Cerebellar cortex (tissue), 1 donor: ENCODE results near the gene OBP2B.
"Not testable (repeated sequence)": the region's sequence is repeated elsewhere in the genome, so short reads cannot be mapped to it uniquely, and the experiment has no call there.

Experiments
- DNase-seq: peaks from one replicate; pipeline ENCODE4 v3.0.0-alpha.2; 2015; ENCODE audit warnings: low spot score

Gene OBP2B, protein sequence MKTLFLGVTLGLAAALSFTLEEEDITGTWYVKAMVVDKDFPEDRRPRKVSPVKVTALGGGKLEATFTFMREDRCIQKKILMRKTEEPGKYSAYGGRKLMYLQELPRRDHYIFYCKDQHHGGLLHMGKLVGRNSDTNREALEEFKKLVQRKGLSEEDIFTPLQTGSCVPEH

GRCh38 chr9:133208880-133209300 lies at the start of gene OBP2B:
Gene OBP2B (minus strand): TSS chr9:133209250. CDS start chr9:133209199, 51 bp downstream.
- not testable (repeated sequence) for DNase-seq

DNA sequence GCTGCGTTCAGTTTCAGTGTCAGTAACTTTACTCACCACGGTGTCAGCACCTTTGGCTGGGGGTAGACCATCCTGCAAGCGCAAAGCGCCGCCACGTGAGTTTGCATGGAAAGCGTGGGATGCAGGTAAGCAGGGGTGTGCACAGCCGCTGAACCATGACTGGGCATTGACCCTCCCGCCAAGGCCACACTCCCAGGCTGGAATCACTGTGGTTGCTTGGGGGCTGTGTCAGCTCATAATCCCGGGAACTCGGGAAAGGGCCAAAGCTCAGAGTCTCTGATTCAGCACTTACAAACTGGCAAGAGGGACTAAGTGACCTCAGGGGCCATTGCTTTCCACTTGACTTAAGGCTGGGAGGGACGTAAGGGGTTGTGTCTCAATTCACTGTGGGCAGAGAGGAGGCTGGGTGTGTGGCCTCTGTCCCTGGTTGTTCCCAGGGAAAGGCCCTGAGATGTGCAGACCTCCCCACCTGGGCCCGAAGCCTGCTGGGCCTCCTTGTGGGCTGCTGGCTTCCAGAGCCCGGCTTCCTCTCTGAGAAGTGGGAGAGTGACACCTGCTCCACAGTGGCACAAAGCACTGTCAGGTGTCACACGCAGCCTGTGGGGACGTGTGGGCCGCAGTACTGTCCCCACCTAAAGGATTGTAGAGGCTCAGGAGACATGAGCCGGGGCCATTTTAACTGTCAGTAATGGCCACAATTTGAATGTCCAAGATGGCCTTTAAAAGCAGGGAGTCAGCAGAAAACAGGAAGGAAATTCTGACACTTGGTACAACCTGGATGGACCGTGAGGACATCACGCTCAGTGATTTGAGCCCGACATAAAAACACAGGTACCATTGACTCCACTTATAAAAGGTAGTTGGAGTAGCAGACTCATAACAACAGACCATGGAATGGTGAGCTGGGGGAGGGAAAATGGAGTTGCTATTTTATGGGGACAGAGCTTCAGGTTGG lies 49.3 kb upstream of the OBP2B start:
- no peak for DNase-seq

DNA sequence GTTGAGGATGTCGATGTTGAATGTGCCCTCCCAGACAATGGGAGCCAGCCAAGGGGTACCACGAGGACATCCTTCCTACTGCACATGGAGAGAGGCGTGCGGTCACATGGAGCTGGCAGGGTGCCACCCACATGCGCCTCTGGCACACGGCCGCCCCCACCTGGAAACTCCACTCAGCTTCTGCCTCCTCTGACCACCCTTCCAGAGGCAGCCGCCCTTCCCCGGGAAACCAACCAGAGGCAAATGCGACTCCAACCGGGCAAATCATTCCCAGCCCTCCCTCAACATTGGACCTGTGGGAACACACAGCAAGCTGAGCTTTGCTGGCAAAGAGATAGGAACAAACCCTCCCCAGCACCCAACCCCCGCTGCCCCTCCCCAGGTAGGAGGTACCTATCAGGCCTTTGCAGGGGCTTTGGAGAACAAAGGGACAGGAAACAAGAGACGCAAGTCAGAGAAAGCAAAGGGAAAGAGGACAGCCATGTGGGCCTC lies 48.5 kb upstream of the OBP2B start:
- DNase-seq = no peak

- no peak for DNase-seq
Measured at GRCh38 chr9:133256686-133257091, 47.6 kb upstream of the OBP2B start.

DNA sequence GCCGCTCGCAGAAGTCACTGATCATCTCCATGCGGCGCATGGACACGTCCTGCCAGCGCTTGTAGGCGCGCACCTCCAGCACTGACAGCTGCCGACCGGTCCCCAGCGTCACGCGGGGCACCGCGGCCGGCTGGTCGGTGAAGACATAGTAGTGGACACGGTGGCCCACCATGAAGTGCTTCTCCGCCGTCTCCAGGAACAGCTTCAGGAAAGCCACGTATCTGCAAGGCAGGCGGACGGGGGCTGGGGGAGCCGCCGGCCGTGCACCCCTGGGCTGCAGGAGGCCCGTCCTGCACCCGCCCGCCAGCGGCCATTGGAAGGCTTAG lies 47.0 kb upstream of the OBP2B start:
- no peak for DNase-seq

DNA sequence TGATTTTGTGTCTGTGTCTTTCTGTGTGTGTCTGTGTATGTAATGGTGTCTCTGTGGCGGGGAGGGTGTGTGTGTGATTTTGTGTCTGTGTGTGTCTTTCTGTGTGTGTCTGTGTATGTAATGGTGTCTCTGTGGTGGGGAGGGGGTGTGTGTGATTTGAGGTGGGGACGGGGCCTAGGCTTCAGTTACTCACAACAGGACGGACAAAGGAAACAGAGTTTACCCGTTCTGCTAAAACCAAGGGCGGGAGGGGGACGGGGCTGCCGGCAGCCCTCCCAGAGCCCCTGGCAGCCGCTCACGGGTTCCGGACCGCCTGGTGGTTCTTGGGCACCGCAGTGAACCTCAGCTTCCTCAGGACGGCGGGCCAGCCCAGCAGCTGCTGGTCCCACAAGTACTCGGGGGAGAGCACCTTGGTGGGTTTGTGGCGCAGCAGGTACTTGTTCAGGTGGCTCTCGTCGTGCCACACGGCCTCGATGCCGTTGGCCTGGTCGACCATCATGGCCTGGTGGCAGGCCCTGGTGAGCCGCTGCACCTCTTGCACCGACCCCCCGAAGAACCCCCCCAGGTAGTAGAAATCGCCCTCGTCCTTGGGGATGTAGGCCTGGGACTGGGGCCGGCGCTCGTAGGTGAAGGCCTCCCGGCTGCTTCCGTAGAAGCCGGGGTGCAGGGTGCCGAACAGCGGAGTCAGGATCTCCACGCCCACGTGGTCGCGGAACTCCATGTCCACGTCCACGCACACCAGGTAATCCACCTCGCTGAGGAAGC lies 46.5 kb upstream of the OBP2B start:
- no peak for DNase-seq

DNA sequence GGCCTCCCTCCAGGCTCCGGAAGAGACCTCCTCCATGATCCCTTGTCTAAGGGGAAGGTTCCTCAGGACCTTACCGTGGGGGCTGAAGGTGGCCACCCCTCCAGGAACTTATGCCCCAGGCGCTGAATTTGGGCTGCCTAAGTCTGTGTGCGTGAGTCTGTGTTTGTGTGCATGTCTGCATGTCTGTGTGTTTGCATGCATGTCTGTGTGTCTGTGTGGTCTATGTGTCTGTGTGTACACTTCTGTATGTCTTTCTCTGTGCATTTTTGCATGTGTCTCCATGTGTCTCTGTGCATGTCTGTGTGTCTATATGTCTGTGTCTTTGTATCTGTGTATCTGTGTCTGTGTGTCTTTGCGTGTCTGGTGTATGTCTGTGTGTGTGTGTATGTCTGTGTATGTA lies 45.4 kb upstream of the OBP2B start:
- no peak for DNase-seq

- no peak for DNase-seq
Measured at GRCh38 chr9:133253268-133253667, 44.2 kb upstream of the OBP2B start.

GRCh38 chr9:133252301-133253020 lies 43.4 kb upstream of the OBP2B start:
- no peak for DNase-seq

DNA sequence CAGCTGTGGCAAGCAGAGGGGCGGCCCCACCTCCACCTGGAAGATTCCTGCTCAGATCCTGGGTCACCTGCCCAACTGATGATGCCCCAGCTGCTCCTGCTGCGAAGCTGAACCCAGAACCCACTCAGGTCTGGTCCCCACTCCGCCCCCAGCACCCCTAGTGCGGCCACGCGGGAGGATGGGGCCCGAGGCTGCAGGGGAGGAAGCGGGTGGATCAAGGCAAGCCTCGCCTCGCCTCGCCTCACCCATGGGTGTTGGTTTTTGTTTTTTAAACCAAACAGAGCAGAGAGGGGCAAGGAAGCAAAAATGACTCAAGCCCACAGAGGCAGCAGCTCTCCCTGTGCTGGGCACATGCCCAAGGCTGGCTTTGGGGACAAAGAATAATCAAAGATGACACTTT lies 42.7 kb upstream of the OBP2B start:
- DNase-seq = no peak

DNA sequence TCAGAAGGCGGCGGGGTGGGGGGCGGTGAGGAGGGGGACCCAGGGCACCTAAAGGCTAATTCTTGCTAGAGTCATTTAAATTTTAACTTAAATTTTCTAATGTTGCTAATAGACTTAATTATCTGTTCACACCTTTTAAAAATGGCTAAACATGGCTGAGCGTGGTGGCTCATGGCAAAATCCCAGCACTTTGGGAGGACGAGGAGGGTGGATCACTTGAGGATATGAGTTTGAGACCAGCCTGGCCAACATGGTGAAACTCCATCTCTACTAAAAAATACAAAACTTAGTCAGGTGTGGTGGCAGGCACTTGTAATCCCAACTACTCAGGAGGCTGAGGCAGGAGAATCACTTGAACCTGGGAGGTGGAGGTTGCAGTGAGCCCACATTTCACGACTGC lies 42.2 kb upstream of the OBP2B start:
- DNase-seq = not testable (repeated sequence)

DNA sequence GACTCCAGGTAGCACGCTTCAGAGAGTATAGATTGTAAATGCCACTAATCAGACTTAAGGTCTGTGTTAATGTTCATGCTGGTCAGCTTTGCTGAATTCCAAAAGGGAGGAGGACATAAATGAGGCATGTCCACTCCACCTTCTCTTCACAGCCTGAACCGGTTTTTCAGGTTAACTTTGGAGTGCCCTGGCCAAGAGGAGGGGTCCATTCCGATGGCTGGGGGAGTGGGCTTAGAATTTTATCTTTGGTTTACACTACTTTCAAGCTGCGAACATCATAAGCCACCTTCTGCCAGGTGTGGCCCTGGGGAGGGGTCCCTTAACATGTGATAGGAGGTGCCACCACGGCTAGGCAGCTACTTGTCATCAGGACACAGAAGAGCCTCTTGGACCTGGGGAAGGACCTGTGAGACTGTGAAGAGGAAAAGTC lies 41.7 kb upstream of the OBP2B start:
- no peak for DNase-seq

DNA sequence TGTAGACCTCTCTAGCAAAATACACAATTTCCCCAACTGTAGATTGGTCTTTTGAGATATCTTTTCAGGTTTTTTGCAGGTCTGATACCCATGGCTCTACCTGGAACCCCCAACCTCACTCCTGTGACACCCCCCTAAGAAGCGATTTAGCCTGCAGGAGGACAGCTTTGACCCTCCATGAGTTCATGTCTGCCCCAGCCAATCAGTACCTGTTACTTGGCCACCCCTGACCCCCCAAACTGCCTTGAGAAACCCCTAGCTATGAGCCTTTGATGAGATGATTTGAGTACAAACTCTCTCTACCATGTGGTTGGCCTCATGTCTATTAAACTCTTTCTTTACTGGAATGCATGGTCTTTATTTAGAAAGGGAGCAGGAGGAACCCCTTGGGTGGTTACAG lies 40.3 kb upstream of the OBP2B start:
- DNase-seq = no peak

DNA sequence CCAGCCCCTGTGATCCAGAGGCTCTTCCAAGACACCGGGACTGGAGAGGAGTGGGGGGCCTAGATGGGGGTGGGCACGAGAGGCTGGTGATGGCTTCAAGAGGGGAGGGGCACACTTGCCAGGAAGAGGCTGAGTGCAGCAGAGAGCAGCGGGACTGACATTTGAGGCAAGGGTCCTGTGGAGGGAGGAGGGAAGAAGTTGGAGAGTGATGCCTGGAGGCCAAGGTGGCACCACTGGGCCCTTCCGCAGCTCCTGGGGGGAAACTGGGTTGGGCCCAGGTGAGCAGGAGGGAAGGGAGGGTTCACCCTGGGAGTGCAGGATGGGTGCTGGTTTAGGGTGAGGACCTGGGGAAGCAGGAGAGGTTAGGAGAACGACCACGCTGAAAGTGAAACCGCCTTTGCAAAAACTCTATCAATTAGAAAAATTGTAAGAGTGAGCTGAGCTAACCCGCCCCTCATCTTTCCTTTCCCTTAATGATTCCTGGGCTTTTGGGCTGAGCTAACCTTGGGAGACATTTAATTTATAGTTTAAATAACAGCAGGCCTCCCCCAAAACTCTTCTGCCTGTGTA lies 39.8 kb upstream of the OBP2B start:
- no peak for DNase-seq

- no peak for DNase-seq
Measured at GRCh38 chr9:133247632-133248031, 38.6 kb upstream of the OBP2B start.

DNA sequence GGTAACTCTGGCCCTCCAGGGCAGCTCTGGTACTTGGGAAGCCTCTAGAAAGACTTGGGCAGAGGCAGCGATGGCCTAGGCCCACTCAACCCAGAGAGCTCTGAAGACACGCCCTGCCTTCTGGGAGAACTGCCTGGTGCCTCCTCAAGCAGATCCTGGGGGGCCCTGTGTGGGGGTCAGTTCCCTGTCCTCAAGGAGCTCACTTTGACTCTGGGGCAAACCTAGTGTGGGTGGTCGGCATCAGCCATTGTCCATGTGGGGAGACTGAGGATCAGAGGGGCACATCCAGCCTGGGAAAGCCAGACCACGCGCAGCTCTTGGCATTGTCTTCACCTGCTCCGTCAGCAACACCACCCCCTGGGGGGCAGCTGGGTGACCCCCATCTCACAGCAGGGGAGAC lies 37.9 kb upstream of the OBP2B start:
- DNase-seq = no peak

DNA sequence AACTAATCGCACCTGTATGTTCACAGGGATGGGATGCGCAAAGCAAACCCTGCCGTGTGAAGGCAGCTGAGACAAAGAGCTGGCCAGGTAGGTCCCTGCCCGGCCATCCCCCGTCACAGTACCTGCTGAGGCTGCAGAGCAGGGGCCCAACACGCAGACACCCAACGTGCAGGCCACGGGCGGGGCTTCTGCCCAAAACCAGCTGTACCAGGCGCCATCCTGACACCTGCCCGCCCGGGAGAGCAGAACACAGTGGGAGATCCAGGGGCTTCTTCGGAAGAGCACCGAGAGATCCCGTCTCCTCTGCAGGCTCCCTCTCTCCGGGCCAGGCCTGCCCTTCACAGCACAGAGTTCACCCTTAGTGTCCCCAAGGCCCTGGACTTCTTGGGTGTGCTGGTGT lies 37.5 kb upstream of the OBP2B start:
- DNase-seq = no peak

DNA sequence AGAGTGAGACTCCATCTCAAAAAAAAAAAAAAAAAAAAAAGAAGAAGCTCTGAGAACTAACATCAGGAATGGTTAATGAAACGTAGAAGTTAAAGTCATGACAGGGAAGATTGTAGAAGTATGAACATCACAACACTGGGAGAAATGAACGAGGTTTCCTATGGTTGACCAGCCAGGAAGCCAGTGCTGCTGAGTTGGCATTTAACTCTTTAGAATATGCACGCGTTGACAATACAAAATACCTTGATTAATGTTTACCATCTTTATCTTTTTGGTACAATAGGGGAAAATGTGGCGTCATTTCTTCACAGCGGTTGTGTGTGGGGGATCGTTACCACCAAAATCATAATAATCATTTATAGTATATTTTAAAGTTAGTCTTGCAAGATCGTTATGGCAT lies 33.9 kb upstream of the OBP2B start:
- no peak for DNase-seq

DNA sequence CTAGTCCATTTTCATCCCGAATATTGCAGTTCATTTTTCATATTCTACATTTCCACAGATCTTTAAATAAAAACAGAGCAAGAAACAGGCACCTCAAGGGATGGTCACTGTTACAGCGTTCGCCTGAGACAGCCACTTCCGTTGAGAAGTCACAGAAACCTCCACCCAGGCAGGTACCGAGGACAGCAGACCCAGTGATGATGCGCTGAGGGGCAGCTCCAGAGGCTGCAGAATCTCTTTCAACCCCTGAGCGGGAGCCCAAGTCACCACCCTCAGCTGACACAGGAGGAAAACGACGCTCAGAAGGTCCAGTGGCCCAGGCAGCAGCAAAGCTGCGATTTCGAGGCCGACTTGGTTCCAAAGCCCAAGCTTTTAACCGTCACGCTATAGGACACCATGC lies 33.2 kb upstream of the OBP2B start:
- no peak for DNase-seq

DNA sequence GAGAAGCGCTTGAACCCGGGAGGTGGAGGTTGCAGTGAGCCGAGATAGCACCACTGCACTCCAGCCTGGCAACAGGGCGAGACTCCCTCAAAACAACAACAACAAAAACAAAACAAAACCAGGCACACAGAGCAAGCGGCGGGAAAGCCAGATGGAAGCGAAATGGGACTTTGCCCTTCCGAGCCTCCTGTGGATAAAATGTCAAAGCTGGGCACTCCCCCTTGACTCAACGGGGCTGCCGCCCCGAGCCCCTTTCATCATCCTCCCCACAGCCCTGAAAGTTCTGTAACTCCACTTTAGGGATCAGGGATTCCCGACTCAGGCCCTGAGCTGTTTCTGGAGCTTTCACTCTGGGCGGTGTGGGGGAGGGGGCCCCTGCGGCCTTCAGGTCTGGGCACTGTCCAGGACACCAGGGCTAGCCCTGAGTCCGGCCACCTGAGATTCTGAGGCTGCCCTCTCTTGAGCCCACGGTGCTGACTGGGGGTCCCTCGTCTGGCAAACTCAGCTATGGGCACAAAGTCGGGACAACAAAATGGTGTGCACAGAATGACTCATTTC lies 30.6 kb upstream of the OBP2B start:
- no peak for DNase-seq

DNA sequence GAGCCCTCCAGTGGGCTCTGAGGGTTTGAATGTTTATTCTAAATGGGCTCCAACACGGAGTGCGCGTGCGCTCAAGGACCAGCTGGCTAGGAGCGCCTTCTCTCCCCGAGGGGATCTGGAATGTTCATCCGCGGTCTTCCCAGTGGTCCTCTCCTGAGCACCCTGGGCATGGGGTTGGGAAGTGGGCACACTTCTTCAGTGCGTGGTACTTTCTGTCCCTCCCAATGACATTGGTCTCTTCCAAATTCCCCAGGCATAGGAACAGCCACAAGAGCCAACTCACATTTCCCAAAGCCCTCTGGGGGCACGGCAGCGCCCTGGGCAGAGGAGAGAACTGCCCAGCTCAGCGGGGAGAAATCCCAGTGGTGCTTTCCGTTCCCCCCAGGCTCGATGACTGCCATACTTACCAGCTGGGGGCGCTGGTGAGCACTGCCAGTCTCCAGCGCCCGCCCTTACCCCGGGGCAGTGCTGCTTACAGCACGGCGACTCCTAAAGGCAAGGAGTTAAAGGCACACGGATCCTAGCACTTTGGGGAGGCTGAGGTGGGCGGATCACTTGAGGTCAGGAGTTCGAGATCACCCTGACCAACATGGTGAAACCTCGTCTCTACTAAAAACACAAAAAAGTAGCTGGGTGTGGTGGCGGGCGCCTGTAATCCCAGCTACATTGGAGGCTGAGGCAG lies 29.9 kb upstream of the OBP2B start:
- DNase-seq = peak; percentile 65
